ENCODE data around the gene SNX7.

DNA sequence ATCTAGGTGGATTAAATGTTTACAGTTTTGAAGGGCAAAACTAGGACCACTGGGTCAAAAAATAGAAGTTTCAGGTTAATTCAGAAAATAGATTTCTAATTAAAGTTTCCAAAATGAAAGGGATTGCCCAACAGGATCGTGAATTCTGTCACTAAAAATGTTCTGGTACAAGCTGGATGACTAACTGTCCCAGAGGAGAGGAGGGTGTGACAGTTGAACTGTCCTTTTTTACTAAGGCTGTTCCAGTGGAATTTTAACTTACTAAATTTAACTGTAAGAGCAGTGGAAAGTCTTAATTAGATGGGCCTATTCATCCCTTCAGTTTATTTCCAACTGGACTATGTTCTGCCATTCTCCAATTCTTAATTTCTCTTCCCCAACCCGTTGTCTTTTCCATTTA lies 7.2 kb downstream of the SNX7 start:
- TF ChIP-seq CTCF (IDR thresholded peaks at IDR 0.05) (no peak), EZH2 (IDR thresholded peaks at IDR 0.05; ENCODE audit: borderline replicate concordance, insufficient read depth, low read depth, low read length, poor library complexity, severe bottlenecking) (no peak)
